ENCODE measurements around the gene SMIM45.

Gene SMIM45

DNA sequence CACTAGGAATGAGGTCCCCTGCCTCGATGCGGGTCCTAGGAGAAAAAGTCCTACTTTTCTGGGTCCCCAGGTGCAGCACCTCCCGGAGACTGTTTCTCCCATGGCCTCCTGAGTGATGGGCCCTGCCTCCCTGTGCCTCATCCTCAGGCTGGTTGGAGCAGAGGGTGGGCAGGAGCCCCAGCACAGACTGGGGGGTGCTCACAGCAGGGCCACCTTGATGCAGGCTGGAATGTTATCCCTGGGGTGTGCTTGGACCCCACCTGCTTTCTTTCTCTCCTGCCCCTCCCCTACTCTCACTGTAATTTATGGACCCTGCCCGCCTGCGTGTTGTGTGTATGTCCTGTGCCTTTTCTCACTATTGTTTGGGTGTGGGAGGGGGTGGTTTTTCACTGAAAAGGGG is 45.1 kb upstream of the SMIM45 start:
- Histone ChIP-seq H3K9me3 (no peaks in the 10 kb centered on the region), H3K4me1 (peaks cover 16 to 38% (median 25%) of the 10 kb centered on the region in 4 donors), H3K36me3 (peaks cover 15 to 60% (median 49%) of the 10 kb centered on the region in 4 donors), H3K27ac (no peak overlapping the region), H3K27me3 (peaks cover 0 to 26% (median 20%) of the 10 kb centered on the region in 4 donors), H3K4me3 (no peak overlapping the region)
- WGBS, 2 donors = 93 to 97% methylated on average over 4 to 5 of the region's 5 CpGs
- DNase-seq = no peak
- TF ChIP-seq, protein P1, sequence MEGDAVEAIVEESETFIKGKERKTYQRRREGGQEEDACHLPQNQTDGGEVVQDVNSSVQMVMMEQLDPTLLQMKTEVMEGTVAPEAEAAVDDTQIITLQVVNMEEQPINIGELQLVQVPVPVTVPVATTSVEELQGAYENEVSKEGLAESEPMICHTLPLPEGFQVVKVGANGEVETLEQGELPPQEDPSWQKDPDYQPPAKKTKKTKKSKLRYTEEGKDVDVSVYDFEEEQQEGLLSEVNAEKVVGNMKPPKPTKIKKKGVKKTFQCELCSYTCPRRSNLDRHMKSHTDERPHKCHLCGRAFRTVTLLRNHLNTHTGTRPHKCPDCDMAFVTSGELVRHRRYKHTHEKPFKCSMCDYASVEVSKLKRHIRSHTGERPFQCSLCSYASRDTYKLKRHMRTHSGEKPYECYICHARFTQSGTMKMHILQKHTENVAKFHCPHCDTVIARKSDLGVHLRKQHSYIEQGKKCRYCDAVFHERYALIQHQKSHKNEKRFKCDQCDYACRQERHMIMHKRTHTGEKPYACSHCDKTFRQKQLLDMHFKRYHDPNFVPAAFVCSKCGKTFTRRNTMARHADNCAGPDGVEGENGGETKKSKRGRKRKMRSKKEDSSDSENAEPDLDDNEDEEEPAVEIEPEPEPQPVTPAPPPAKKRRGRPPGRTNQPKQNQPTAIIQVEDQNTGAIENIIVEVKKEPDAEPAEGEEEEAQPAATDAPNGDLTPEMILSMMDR (IDR thresholded peaks at IDR 0.05) = no peak
- TF ChIP-seq POLR2AphosphoS5 (IDR thresholded peaks at IDR 0.05) = no peak
- no peak for TF ChIP-seq POLR2A (IDR thresholded peaks at IDR 0.05)
- no peak for TF ChIP-seq EP300 (IDR thresholded peaks at IDR 0.05)
- no peak for ATAC-seq (ENCODE audit: low FRiP score in 2 of 2)

DNA sequence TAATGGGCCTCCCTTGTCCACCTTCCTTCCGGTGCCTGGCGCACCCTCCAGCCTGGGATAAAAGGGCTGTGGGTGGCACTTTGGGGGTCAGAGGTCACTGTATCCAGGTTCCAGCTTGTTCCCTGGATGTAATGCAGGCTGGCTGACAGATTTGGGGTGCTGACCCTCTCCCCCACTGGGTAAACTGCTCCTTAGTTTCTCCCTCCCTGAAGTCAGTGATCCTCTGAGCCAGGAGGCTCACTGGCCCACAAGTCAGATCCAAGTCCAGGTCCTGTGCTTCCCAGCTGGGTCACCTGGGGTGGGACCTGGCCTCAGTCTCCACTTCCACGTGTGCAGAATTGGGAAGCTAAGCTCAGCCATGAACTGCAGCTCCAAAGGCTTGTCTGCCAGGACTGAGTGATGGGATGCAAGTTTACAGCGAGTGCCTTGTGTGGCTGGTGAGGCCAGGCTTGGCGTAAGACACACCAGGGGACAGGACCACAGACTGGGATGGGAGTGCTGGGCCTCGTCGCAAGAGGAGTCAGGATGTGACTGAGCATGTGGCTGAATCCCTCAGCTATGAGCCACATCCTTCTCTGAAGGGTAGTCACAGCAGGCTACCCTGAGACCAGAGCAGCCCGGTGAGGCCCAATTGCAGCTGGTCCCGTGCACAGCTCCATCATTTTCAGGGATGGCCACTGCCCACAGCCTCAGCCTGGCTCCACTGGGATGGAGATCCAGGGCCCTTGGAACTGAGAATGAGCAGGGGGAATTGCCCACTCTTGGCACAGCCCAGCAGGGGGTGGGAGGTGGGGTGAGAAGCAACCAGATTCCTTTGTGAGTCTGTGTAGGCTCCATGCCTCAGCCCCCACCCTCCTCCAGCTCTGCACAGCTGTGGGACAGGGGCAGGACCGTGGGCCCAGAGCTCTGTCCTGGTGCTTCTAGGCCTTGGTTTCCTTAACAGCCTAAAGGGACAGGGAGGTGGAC is 44.2 kb upstream of the SMIM45 start:
- Histone ChIP-seq H3K4me1 (peaks cover 16 to 38% (median 25%) of the 10 kb centered on the region in 4 donors), H3K9me3 (no peaks in the 10 kb centered on the region), H3K27me3 (peaks cover 0 to 35% (median 27%) of the 10 kb centered on the region in 4 donors), H3K36me3 (peaks cover 15 to 51% (median 40%) of the 10 kb centered on the region in 4 donors), H3K4me3 (no peak overlapping the region), H3K27ac (no peak overlapping the region)
- 73 to 90% methylated on average over 5 to 10 of the region's 10 CpGs for whole genome bisulfite sequencing, 2 donors
- ATAC-seq (ENCODE audit: low FRiP score in 2 of 2) (no peak), DNase-seq (no peak)
- TF ChIP-seq, protein P1 (IDR thresholded peaks at IDR 0.05) = no peak
- TF ChIP-seq POLR2A (IDR thresholded peaks at IDR 0.05) (no peak), EP300 (IDR thresholded peaks at IDR 0.05) (no peak), POLR2AphosphoS5 (IDR thresholded peaks at IDR 0.05) (no peak)

DNA sequence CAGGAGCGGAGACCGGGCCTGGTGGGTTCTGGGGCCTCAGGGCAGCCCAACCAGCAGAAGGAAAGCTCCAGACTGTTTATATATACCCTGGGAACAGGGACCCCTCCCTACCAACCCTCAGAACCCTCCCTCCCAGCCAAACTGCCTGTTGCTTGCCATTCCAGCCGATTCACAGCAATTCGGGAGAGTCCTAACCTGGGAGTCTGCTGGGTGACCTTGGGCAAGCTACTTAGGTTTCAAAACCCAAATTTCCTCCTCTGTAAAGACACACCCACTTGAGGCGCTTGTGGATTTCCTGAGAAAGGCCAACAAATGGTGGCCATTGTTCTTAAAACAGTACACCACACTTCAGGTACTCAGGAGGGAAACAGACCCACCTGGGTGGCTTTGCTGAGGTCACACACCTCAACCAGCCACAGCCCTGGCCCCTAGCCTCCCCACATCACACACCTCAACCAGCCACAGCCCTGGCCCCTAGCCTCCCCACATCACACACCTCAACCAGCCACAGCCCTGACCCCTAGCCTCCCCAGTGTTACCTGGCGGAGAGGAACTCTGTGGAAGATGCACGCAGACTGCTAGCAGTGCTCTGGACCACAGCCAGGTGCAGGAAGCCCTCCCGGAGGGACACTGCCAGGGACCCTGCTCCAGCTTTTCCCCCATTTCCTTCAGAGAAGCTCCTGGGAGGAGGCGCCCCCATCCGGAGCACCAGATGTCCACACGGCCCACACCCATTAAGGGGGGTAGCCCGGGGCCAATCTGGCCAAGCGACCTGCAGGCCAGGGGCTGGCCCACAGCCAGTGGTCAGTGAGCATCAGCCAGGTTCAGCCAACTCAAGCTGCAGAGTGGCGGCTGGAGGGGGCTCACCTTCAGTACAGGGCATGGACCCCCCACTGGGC is 43.3 kb upstream of the SMIM45 start:
- H3K4me3 ChIP-seq = no peak overlapping the region
- peaks cover 0 to 45% (median 33%) of the 10 kb centered on the region in 4 donors for H3K27me3 ChIP-seq
- no peaks in the 10 kb centered on the region for H3K9me3 ChIP-seq
- no peak for ATAC-seq (ENCODE audit: low FRiP score in 2 of 2)
- H3K4me1 ChIP-seq = peaks cover 16 to 38% (median 25%) of the 10 kb centered on the region in 4 donors
- TF ChIP-seq, protein P1 (IDR thresholded peaks at IDR 0.05) = no peak
- TF ChIP-seq EP300 (IDR thresholded peaks at IDR 0.05) (no peak), POLR2A (IDR thresholded peaks at IDR 0.05) (no peak), POLR2AphosphoS5 (IDR thresholded peaks at IDR 0.05) (no peak)
- H3K36me3 ChIP-seq = peaks cover 9 to 42% (median 31%) of the 10 kb centered on the region in 4 donors
- WGBS, 2 donors = 57 to 58% methylated on average over 6 to 10 of the region's 14 CpGs
- no peak overlapping the region for H3K27ac ChIP-seq
- peak in 1 of 2 donors; percentile 70 for DNase-seq

DNA sequence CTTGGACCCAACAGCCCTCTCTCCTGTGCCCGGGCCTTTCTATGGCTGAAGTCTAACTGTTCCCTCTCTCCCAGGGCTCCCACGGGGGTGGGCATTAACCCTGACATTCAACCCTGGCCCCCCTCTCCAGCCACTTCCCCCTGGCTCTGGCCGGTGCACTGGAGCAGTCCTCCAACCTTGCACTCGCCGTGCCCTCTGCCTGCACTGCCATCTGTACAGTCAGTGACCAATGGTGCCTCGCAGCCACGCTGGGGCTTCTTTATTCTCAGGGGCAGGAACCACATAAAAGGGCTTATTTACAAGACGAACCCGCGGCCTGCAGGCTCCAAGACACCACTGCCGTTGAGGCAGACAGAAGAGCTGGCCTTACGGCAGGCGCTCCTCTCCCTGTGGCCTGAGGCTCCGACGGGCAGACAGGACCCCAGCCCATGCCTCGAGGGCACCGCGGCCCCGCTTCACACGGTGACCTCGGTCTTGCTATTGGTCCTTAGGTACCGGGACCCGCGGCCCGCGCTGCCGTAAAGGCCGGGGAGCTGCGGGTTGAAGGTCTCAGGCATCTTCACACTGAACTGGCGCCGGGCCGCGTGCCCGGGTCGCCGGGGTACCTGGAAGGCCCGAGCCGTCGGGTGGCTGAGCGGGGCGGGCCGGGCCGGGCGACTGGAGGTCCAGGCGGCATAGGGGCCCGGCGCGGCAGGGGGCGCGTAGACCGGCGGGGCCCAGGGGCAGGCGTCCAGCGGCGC is 42.5 kb upstream of the SMIM45 start:
- H3K27ac ChIP-seq = no peak overlapping the region
- DNase-seq = peak in 1 of 2 donors; percentile 87
- H3K4me1 ChIP-seq = peaks cover 21 to 46% (median 27%) of the 10 kb centered on the region in 4 donors
- WGBS, 2 donors = 49 to 58% methylated on average over 16 to 23 of the region's 55 CpGs
- no peaks in the 10 kb centered on the region for H3K9me3 ChIP-seq
- H3K27me3 ChIP-seq = peaks cover 0 to 53% (median 39%) of the 10 kb centered on the region in 4 donors
- ATAC-seq (ENCODE audit: low FRiP score in 2 of 2) = no peak
- H3K36me3 ChIP-seq = peaks cover 8 to 34% (median 22%) of the 10 kb centered on the region in 4 donors
- TF ChIP-seq, protein P1 (IDR thresholded peaks at IDR 0.05) = no peak
- TF ChIP-seq POLR2A (IDR thresholded peaks at IDR 0.05) (no peak), EP300 (IDR thresholded peaks at IDR 0.05) (no peak), POLR2AphosphoS5 (IDR thresholded peaks at IDR 0.05) (no peak)
- H3K4me3 ChIP-seq = peak overlapping the region in 3 of 4 donors; percentile 28 to 40 (median 38)
